ENCODE data around the gene SLC35A1.

Gene SLC35A1

DNA sequence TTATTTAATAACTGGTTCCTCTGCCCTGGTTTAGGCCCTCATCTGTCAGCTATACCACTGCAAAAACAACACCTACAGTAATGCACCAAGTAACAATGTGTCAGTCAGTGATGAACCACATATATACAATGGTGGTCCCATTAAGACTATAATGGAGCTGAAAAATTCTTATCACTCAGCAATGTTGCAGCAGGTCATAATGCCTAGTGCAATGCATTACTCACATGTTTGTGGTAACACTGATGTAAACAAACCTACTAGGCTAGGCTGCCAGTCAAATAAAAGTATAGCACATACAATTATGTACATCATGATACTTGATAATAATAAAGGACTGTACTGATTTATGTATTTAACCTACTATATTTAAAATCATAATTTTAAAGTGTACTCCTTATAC, 85.7 kb downstream of the SLC35A1 start:
- DNase-seq (ENCODE audit: insufficient read length) (no peak), FAIRE-seq (no peak)
- TF ChIP-seq POLR2AphosphoS5 (IDR thresholded peaks at IDR 0.05; ENCODE audit: low read depth, low read length) (no peak), POLR2A (IDR thresholded peaks at IDR 0.05; ENCODE audit: low read depth, low read length) (no peak), TAF1 (IDR thresholded peaks at IDR 0.05; ENCODE audit: borderline replicate concordance, low read depth, low read length) (no peak)

DNA sequence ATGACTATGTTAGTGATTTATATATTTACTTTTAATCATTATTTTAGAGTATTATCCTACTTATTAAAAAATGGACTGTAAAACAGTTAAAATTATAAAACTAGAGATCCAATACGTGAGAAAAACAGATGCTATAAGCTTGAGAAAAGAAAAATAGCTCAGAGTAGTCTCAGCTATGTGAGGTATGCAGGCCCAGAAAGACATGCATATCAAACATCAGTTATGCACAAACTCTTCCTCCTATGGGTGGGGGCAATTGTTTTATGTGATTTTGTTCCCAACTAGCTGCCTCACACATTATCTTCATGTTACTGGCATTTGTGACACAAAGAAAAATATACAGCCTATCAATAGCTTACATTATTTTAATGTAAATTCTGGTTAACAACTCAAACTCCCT, 88.2 kb downstream of the SLC35A1 start:
- FAIRE-seq (no peak), DNase-seq (ENCODE audit: insufficient read length) (no peak)
- TF ChIP-seq TAF1 (IDR thresholded peaks at IDR 0.05; ENCODE audit: borderline replicate concordance, low read depth, low read length): no peak
- TF ChIP-seq POLR2A (IDR thresholded peaks at IDR 0.05; ENCODE audit: low read depth, low read length): no peak
- TF ChIP-seq POLR2AphosphoS5 (IDR thresholded peaks at IDR 0.05; ENCODE audit: low read depth, low read length): no peak

Data from GM12892 (cell line).